Osteocyte (in vitro differentiated cells): ENCODE measurements around the gene LIPG. TPM values are rescaled to one million over a fixed set of nuclear protein-coding genes. Genes with fewer than 3 reads are reported as not detected.

Source experiments
- DNase-seq: peaks from one replicate; pipeline ENCODE4 v3.0.0; 2021; ENCODE audit warnings: mixed read lengths; ENCODE audit not compliant: unreplicated experiment; ENCODE audit errors: extremely low spot score
- H3K27ac Mint-ChIP-seq: one replicate; pipeline ENCODE4 v1.8.0; 2021; ENCODE audit warnings: mild to moderate bottlenecking, mixed read lengths; ENCODE audit not compliant: unreplicated experiment
- H3K27me3 Mint-ChIP-seq: one replicate; pipeline ENCODE4 v1.8.0; 2021; ENCODE audit warnings: mixed read lengths; ENCODE audit not compliant: unreplicated experiment
- H3K36me3 Mint-ChIP-seq: one replicate; pipeline ENCODE4 v1.8.0; 2021; ENCODE audit warnings: mixed read lengths; ENCODE audit not compliant: unreplicated experiment
- H3K4me1 Mint-ChIP-seq: one replicate; pipeline ENCODE4 v1.8.0; 2021; ENCODE audit warnings: mixed read lengths; ENCODE audit not compliant: unreplicated experiment
- H3K4me3 Mint-ChIP-seq: one replicate; pipeline ENCODE4 v1.8.0; 2021; ENCODE audit warnings: mild to moderate bottlenecking, moderate library complexity, mixed read lengths; ENCODE audit not compliant: unreplicated experiment
- H3K9me3 Mint-ChIP-seq: one replicate; pipeline ENCODE4 v1.8.0; 2021; ENCODE audit warnings: mixed read lengths; ENCODE audit not compliant: unreplicated experiment
- CTCF ChIP-seq: fragments of 200-600 bp; sonication (generic); IDR thresholded peaks from 2 replicates; pipeline ENCODE4 v1.5.0; 2021; ENCODE audit warnings: antibody characterized with exemption, mild to moderate bottlenecking, moderate library complexity
- total RNA-seq: library from RNA; stranded (reverse); gene quantifications from 2 replicates; pipeline ENCODE4 v1.2.1, GENCODE V29; 2021

Gene LIPG
- total RNA-seq, 1 donor from 2014 or later: not detected

DNA sequence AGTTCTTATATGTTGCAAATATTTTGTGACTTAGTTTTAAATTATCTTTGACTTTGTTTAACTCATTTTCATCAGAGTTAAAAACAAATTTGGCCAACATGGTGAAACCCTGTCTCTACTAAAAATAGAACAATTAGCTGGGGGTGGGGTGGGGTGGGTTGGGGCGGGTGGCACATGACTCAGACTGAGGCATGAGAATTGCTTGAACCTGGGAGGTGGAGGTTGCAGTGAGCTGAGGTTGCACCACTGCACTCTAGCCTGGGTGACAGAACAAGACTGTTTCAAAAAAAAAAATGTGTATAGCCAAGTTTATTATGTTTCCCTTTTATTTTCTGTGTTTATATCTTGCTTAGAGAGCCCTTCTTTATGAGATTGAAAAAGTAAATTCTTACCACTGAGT lies 14.2 kb upstream of the LIPG start:
- no peak for DNase-seq
- peaks cover 3% of the 10 kb centered on the region for H3K4me1 Mint-ChIP-seq
- H3K9me3 Mint-ChIP-seq: no peaks in the 10 kb centered on the region
- no peak overlapping the region for H3K4me3 Mint-ChIP-seq
- H3K27ac Mint-ChIP-seq: no peak overlapping the region
- no peak for TF ChIP-seq CTCF
- H3K36me3 Mint-ChIP-seq: no peaks in the 10 kb centered on the region
- H3K27me3 Mint-ChIP-seq: peaks cover 15% of the 10 kb centered on the region

DNA sequence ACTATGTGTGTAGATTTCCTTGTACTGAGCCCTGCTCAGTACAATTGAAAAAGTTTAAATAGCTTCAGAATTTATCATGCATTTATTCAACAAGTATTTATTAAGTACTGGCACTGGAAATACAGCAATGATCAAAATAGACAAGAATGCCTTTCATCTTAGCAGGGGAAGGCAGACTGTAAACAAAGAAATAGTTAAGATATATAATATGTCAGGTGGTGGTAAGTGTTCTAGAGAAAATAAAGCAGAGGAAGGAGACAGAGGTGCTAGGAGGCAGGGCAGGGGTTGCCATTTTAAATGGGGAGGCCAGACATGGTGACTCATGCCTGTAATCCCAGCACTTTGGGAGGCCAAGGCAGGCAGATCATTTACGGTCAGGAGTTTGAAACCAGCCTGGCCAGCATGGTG lies 13.6 kb upstream of the LIPG start:
- H3K4me1 Mint-ChIP-seq: peaks cover 3% of the 10 kb centered on the region
- H3K27ac Mint-ChIP-seq: no peak overlapping the region
- no peak for DNase-seq
- TF ChIP-seq CTCF: no peak
- peaks cover 2% of the 10 kb centered on the region for H3K9me3 Mint-ChIP-seq
- no peaks in the 10 kb centered on the region for H3K36me3 Mint-ChIP-seq
- peaks cover 20% of the 10 kb centered on the region for H3K27me3 Mint-ChIP-seq
- H3K4me3 Mint-ChIP-seq: no peak overlapping the region

GRCh38 chr18:49550621-49551339 lies 11.1 kb upstream of the LIPG start:
- H3K27me3 Mint-ChIP-seq: peaks cover 28% of the 10 kb centered on the region
- peaks cover 4% of the 10 kb centered on the region for H3K9me3 Mint-ChIP-seq
- H3K4me3 Mint-ChIP-seq: no peak overlapping the region
- no peak for DNase-seq
- H3K36me3 Mint-ChIP-seq: no peaks in the 10 kb centered on the region
- peaks cover 3% of the 10 kb centered on the region for H3K4me1 Mint-ChIP-seq
- no peak overlapping the region for H3K27ac Mint-ChIP-seq
- no peak for TF ChIP-seq CTCF

DNA sequence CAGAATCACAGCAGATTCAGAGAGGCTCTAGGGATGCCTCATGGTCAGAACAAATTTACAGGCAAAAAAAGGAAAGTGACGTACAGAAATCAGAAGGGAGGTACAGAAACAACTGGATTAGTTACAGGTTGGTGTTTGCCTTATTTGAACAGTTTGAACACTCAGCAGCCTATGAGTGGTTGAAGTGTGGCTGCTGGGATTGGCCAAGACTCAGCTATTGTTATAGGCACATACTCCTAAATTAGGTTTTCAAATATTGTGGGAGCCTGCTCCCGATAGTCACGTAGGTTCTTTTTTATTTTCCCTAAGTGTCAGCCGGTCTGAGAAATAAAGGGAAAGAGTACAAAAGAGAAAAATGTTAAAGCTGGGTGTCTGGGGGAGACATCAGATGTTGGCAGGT lies 8.9 kb upstream of the LIPG start:
- Mint-ChIP-seq H3K36me3 (no peaks in the 10 kb centered on the region), H3K27me3 (peaks cover 36% of the 10 kb centered on the region), H3K4me1 (peaks cover 3% of the 10 kb centered on the region), H3K27ac (no peak overlapping the region), H3K9me3 (peaks cover 4% of the 10 kb centered on the region), H3K4me3 (no peak overlapping the region)
- TF ChIP-seq CTCF: no peak
- DNase-seq: no peak

DNA sequence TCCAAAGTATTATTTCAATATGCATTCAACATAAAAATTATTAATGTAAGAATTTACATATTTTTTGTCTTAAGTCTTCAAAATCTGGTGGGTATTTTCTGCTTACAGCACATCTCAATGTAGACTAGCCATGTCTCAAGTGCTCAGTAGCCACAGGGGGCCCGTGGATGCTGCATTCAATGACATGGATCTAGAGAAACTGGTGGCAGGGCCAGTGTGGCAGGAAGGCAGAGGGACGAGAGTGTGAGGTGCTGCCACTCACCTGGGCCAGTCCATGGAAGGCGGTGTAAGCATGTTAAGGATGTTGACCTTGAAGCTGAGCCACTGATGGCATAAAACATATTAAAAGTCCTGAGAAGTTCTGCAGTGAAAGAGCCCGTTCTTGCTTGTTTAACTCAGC lies 6.2 kb upstream of the LIPG start:
- Mint-ChIP-seq H3K36me3 (no peaks in the 10 kb centered on the region), H3K4me3 (no peak overlapping the region), H3K9me3 (peaks cover 4% of the 10 kb centered on the region), H3K27ac (no peak overlapping the region), H3K4me1 (peaks cover 3% of the 10 kb centered on the region), H3K27me3 (peaks cover 60% of the 10 kb centered on the region)
- no peak for TF ChIP-seq CTCF
- no peak for DNase-seq
